ENCODE results near the gene MGA. TPM values are rescaled to one million over a fixed set of nuclear protein-coding genes. Genes with fewer than 3 reads are reported as not detected.
A peak's percentile ranks its signal among the peaks of the same experiment; 100 is the strongest.

Gene MGA
- total RNA-seq, 3 donors from 2014 or later: 37.8 to 70.2 (median 65.9) TPM

DNA sequence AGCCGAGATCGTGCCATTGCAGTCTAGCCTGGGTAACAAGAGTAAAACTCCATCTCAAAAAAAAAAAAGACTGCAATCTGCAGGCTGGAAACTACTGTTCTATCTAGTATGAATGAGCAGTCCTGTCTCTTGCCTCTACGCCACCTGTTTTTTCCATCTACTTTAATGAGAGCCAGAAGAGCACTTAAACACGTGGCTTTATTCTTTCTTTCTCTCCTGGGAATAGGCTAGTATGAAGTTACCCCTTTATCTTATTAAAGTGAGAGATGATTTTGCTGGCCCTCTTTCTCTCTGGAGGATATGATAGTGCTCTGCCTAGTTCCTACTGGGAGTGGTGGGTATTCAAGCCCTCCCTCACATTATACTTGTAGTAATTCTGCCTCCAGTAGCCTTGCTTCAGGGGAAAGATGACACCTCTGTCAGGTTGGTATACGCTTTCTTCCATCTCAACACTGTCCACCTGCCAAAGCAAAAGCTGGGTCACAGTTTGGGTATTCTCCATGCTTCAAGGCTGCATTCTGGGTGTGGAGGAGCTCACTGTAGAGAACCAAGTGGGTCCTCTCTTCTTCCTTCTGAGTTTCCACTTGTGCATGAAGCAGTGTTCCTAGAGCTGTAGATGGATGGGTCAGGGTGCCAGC is 131.9 kb downstream of the MGA start:
- no peak for DNase-seq (ENCODE audit: low spot score in 2 of 2)
- Histone ChIP-seq H3K27me3 (no peaks in the 10 kb centered on the region), H3K9me3 (no peaks in the 10 kb centered on the region), H3K36me3 (no peaks in the 10 kb centered on the region), H3K27ac (peak overlapping the region; percentile 82 to 90), H3K4me3 (no peak overlapping the region), H3K4me1 (peaks cover 8 to 20% of the 10 kb centered on the region in 2 donors)
- TF ChIP-seq, protein P1, sequence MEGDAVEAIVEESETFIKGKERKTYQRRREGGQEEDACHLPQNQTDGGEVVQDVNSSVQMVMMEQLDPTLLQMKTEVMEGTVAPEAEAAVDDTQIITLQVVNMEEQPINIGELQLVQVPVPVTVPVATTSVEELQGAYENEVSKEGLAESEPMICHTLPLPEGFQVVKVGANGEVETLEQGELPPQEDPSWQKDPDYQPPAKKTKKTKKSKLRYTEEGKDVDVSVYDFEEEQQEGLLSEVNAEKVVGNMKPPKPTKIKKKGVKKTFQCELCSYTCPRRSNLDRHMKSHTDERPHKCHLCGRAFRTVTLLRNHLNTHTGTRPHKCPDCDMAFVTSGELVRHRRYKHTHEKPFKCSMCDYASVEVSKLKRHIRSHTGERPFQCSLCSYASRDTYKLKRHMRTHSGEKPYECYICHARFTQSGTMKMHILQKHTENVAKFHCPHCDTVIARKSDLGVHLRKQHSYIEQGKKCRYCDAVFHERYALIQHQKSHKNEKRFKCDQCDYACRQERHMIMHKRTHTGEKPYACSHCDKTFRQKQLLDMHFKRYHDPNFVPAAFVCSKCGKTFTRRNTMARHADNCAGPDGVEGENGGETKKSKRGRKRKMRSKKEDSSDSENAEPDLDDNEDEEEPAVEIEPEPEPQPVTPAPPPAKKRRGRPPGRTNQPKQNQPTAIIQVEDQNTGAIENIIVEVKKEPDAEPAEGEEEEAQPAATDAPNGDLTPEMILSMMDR (IDR thresholded peaks at IDR 0.05): no peak
- TF ChIP-seq POLR2AphosphoS5 (IDR thresholded peaks at IDR 0.05): no peak
- no peak for TF ChIP-seq POLR2A (IDR thresholded peaks at IDR 0.05)
- intact Hi-C loops (cut with DNase I; ENCODE audit: low total_unique reads): no loop called here

- no peak for DNase-seq (ENCODE audit: low spot score in 2 of 2)
- Histone ChIP-seq H3K27me3 (no peaks in the 10 kb centered on the region), H3K36me3 (no peaks in the 10 kb centered on the region), H3K4me3 (no peak overlapping the region), H3K27ac (peak overlapping the region; percentile 62 to 68), H3K4me1 (peaks cover 8 to 20% of the 10 kb centered on the region in 2 donors), H3K9me3 (no peaks in the 10 kb centered on the region)
- TF ChIP-seq, protein P1 (IDR thresholded peaks at IDR 0.05): no peak
- TF ChIP-seq POLR2AphosphoS5 (IDR thresholded peaks at IDR 0.05) (no peak), POLR2A (IDR thresholded peaks at IDR 0.05) (no peak)
- intact Hi-C loops (cut with DNase I; ENCODE audit: low total_unique reads): no loop called here
Measured at GRCh38 chr15:41794081-41794480, 133.9 kb downstream of the MGA start.

GRCh38 chr15:41795996-41796856 is 136.0 kb downstream of the MGA start:
- H3K36me3 ChIP-seq: no peaks in the 10 kb centered on the region

DNA sequence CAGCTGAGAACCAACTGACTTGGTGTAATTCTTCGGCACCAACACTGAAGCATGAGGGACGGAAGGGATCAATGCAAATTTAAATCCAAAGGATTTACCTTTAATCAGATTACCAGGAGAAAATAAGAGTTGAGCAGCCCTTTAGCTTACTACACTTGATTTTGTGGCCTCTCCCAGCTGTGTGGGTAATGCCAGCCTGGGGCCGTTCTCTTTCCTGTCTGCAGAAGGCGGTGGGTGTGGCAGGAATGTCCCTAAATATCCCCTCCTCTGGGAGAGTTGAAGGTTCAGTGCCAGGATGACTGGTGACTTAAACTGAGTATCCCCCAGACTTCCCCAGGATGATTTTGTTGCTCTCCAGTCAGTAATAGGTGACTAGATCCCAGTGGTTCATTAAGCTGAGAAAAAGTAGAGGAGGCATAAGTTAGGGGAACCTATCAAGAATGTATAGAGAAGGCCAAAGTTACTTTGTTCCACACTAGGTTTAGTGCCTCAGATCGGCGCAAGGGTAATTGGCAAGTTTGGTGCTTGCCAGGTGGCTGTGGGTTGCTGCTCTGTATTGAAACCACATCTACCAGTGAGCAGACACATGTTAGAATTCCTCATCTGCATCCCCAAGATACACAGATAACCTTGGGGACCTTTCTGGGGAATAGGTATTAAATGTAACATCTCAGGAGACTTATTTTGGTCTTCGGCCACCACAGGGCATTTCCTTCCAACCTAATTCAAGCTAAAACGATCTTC is 137.2 kb downstream of the MGA start:
- Histone ChIP-seq H3K27ac (peak overlapping the region; percentile 68 to 82), H3K4me3 (peak overlapping the region in 1 of 3 donors; percentile 43), H3K4me1 (peaks cover 3 to 10% of the 10 kb centered on the region in 2 donors), H3K36me3 (no peaks in the 10 kb centered on the region), H3K27me3 (no peaks in the 10 kb centered on the region), H3K9me3 (no peaks in the 10 kb centered on the region)
- TF ChIP-seq POLR2A (IDR thresholded peaks at IDR 0.05) (no peak), POLR2AphosphoS5 (IDR thresholded peaks at IDR 0.05) (no peak)
- TF ChIP-seq, protein P1 (IDR thresholded peaks at IDR 0.05): no peak
- no peak for DNase-seq (ENCODE audit: low spot score in 2 of 2)
- intact Hi-C loops (cut with DNase I; ENCODE audit: low total_unique reads): no loop called here

More at GRCh38 chr15:41795996-41796856, 136.0 kb downstream of the MGA start:
- Histone ChIP-seq H3K27ac (peak overlapping the region; percentile 68 to 82), H3K4me1 (peaks cover 3 to 10% of the 10 kb centered on the region in 2 donors), H3K27me3 (no peaks in the 10 kb centered on the region), H3K9me3 (no peaks in the 10 kb centered on the region), H3K4me3 (peak overlapping the region in 2 of 3 donors; percentile 5 to 43)
- intact Hi-C loops (cut with DNase I; ENCODE audit: low total_unique reads): no loop called here
- no peak for DNase-seq (ENCODE audit: low spot score in 2 of 2)
- TF ChIP-seq, protein P1 (IDR thresholded peaks at IDR 0.05): no peak
- TF ChIP-seq POLR2A (IDR thresholded peaks at IDR 0.05) (no peak), POLR2AphosphoS5 (IDR thresholded peaks at IDR 0.05) (no peak)

Data from breast epithelium (tissue), 4 donors.